Measurements from ENCODE around the gene FBN1.

GRCh38 chr15:48530528-48530927 is 115.0 kb downstream of the FBN1 start:
- TF ChIP-seq CTCF (conservative IDR thresholded peaks at IDR 0.05) (no peak), ZFX (IDR thresholded peaks at IDR 0.05) (no peak)

Data from C4-2B (cell line).